NB4 (cell line): Measurements from ENCODE around the gene PRSS38.
"Not testable (repeated sequence)": the region's sequence is repeated elsewhere in the genome, so short reads cannot be mapped to it uniquely, and the experiment has no call there.

ENCODE experiments used
- DNase-seq: peaks from one replicate; pipeline ENCODE4 v3.0.0; 2010; ENCODE audit warnings: low read depth
- H3K4me3 ChIP-seq: one replicate; pipeline ENCODE4 v1.5.1; 2011; ENCODE audit warnings: mild to moderate bottlenecking, low read depth, low read length, moderate library complexity
- MYC ChIP-seq: IDR thresholded peaks from 2 replicates; pipeline ENCODE4 v1.6.1; 2011; ENCODE audit warnings: low read depth, low read length
- POLR2A ChIP-seq: IDR thresholded peaks from 2 replicates; pipeline ENCODE4 v1.6.1; 2011; ENCODE audit warnings: mild to moderate bottlenecking; ENCODE audit not compliant: insufficient read length; ENCODE audit errors: extremely low read depth
- TF ChIP-seq, protein P1 (sequence below): IDR thresholded peaks from one replicate; pipeline ENCODE4 v1.5.1; 2012; ENCODE audit warnings: low read depth, low read length
- TF ChIP-seq, protein P2 (sequence below): IDR thresholded peaks from 2 replicates; pipeline ENCODE4 v1.6.1; 2011; ENCODE audit warnings: low read depth, low read length

Gene PRSS38

DNA sequence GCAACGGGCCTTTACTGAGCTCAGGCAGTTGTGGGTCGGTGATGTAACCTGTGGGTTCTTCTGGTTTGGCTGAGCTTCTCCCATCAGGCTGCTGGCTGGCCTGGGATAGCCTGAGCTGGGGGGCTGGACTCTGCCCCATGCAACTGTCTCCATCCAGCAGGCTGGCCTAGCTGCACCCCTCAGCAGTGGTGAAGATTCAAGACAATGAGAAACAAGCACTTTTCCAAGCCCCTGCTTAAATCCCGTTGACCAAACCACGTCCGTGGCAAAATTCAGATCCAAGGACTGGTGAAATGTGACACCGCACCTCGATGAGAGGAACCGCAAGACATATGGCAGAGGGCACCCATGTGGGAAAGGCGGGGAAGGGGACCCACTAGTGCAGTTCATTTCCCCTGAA is 25.6 kb downstream of the PRSS38 start:
- H3K4me3 ChIP-seq = no peak overlapping the region
- no peak for TF ChIP-seq POLR2A
- TF ChIP-seq, protein P1, sequence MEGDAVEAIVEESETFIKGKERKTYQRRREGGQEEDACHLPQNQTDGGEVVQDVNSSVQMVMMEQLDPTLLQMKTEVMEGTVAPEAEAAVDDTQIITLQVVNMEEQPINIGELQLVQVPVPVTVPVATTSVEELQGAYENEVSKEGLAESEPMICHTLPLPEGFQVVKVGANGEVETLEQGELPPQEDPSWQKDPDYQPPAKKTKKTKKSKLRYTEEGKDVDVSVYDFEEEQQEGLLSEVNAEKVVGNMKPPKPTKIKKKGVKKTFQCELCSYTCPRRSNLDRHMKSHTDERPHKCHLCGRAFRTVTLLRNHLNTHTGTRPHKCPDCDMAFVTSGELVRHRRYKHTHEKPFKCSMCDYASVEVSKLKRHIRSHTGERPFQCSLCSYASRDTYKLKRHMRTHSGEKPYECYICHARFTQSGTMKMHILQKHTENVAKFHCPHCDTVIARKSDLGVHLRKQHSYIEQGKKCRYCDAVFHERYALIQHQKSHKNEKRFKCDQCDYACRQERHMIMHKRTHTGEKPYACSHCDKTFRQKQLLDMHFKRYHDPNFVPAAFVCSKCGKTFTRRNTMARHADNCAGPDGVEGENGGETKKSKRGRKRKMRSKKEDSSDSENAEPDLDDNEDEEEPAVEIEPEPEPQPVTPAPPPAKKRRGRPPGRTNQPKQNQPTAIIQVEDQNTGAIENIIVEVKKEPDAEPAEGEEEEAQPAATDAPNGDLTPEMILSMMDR = no peak
- TF ChIP-seq, protein P2, sequence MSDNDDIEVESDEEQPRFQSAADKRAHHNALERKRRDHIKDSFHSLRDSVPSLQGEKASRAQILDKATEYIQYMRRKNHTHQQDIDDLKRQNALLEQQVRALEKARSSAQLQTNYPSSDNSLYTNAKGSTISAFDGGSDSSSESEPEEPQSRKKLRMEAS = no peak
- TF ChIP-seq MYC = no peak
- DNase-seq = no peak

DNA sequence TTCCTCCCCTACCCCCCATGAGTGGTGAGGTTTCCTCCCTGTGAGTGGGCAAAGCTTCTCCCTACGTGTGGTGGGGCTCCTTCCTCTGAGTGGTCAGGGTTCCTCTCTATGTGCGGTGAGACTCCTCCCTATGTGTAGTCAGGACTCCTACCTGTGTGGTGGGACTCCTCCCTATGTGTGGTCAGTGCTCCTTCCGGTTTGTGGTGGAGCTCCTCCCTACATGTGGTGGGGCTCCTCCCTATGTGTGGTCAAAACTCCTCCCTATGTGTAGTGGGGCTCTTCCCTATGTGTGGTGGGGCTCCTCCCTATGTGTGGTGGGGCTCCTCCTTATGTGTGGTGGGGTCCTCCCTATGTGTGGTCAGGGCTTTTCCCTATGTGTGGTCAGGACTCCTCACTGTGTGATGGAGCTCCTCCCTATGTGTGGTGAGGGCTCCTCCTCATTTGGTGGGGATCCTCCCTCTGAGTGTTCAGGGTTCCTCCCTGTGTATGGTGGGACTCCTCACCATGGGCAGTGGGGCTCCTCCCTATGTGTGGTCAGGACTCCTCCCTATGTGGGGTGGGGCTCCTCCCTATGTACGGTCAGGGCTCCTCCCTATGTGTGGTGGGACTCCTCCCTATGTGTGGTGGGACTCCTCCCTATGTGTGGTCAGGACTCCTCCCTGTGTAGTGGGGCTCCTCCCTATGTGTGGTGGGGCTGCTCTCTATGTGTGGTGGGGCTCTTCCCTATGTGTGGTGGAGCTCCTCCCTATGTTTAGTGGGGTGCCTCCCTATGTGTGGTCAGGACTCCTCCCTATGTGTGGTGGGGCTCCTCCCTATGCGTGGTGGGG is 29.1 kb downstream of the PRSS38 start:
- DNase-seq = peak; percentile 3
- TF ChIP-seq, protein P1 = no peak
- TF ChIP-seq, protein P2 = no peak
- TF ChIP-seq POLR2A = no peak
- no peak overlapping the region for H3K4me3 ChIP-seq

DNA sequence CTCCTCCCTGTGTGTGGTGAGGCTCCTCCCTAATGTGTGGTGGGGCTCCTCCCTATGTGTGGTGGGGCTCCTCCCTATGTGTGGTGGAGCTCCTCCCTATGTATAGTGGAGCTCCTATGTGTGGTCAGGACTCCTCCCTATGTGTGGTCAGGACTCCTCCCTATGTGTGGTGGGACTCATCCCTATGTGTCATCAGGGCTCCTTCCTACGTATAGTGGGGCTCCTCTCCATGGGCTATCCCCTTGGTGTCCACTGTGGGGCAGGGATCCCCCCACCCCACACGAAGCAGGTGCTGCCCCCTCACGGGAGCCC is 29.6 kb downstream of the PRSS38 start:
- H3K4me3 ChIP-seq = no peak overlapping the region
- peak; percentile 8 for DNase-seq
- TF ChIP-seq, protein P1 = no peak
- TF ChIP-seq, protein P2 = no peak
- TF ChIP-seq POLR2A (no peak), MYC (no peak)

DNA sequence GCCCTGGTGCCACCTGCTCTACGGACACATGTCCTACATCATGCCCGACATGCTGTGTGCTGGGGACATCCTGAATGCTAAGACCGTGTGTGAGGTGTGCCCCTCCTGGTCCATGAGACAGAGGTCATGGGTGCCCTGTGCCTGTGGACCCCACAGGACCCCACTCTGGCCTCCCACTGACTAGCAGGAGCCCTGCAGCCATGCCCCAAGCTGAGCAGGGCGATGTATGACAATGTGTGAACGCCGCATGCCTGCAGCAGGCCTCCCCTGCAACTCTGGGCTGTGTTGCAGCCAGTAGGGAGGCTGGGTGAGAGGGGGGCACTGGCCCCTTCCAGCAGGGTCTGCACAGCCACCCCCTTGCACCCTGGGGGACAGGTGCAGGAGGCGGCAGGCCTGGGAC is 30.0 kb downstream of the PRSS38 start:
- no peak overlapping the region for H3K4me3 ChIP-seq
- no peak for DNase-seq
- TF ChIP-seq, protein P1 = no peak
- TF ChIP-seq, protein P2 = no peak
- TF ChIP-seq MYC (no peak), POLR2A (no peak)

DNA sequence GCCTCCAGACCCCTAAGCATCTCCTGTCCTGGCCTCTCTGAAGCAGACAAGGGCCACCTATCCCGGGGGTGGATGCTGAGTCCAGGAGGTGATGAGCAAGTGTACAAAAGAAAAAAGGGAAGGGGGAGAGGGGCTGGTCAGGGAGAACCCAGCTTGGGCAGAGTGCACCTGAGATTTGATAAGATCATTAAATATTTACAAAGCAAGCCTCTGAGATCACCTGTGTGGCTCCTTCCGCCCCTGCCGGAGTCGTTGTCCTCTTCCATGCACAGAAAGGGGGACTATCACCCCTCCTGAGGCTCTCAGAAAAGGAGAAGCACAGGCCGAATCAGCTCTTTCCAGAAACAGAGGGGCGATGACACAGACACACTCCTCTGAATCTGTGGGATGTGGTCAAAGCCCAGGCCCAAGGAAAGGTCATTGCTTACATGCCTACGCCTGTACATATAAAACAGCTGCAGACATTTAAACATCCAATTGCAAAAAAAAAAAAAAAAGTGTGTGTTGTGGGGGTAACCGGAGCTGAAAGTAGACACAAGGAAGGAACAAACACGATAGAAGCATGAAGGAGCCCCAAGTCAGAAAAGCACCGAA is 30.9 kb downstream of the PRSS38 start:
- TF ChIP-seq MYC (no peak), POLR2A (no peak)
- TF ChIP-seq, protein P2 = no peak
- TF ChIP-seq, protein P1 = no peak
- H3K4me3 ChIP-seq = no peak overlapping the region
- DNase-seq = peak; percentile 12

DNA sequence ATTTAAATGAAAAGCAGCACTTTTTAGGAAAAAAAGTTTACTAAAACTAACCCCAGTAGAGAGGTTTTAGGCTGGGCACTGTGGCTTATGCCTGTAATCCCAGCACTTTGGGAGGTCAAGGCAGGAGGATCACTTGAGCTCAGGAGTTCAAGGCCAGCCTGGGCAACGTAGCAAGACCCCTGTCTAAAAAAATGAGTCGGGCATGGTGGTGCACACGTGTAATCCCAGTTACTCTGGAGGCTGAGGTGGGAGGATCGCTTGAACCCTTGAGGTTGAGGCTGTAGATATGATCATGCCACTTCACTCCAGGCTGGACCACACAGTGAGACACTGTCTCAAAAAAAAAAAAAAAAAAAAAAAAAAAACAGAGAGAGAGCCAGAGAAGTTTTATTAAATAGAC is 31.6 kb downstream of the PRSS38 start:
- not testable (repeated sequence) for H3K4me3 ChIP-seq, DNase-seq
